ENCODE measurements around the gene AGL.
A peak's percentile ranks its signal among the peaks of the same experiment; 100 is the strongest.
"Not testable (repeated sequence)": the region's sequence is repeated elsewhere in the genome, so short reads cannot be mapped to it uniquely, and the experiment has no call there.

AGL gene

DNA sequence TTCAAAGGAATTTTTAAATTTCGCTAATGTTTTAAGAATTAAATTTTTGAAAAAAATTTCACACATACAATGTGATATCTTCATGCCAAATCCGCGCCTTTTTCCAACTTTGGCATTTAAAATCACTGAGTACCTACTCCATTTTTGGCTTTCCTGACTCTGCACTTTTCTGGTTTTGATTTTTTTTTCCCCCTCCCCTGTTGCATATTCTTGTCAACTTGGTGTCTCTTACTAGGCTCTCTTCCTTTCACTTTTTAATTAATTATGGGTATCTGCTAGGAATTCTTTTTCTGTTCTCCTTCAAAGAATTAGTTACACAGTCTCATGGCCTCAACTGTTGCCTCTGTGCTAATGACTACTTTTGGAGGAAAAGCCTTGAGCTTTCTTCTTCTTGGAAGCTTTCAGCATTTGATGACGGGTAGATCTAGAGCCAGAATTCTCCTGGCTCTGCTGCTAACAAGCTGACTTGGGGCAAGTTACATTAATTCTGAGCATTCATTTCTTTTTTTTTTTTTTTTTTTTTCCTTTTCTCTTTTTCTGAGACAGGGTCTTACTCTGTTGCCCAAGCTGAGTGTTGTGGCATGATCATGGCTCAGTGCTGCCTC lies 1.8 kb downstream of the AGL start:
- Histone ChIP-seq H3K36me3 (ENCODE audit: insufficient read depth, low read length) (no peaks in the 10 kb centered on the region), H2AFZ (ENCODE audit: low read length, unreplicated experiment) (peak overlapping the region; percentile 30), H3K27ac (ENCODE audit: low read depth, low read length) (no peak overlapping the region), H3K4me3 (ENCODE audit: low read depth, low read length) (peak overlapping the region; percentile 89), H3K4me1 (ENCODE audit: control insufficient read depth, insufficient read depth, low read length, unreplicated experiment) (peaks cover 13% of the 10 kb centered on the region), H3K79me2 (ENCODE audit: control insufficient read depth, insufficient read depth, low read length, unreplicated experiment) (no peaks in the 10 kb centered on the region), H3K27me3 (ENCODE audit: insufficient read depth, low read length) (no peaks in the 10 kb centered on the region)

GRCh38 chr1:99852648-99853047 lies 2.5 kb downstream of the AGL start:
- Histone ChIP-seq H3K36me3 (ENCODE audit: insufficient read depth, low read length) (no peaks in the 10 kb centered on the region), H3K4me1 (ENCODE audit: control insufficient read depth, insufficient read depth, low read length, unreplicated experiment) (peaks cover 13% of the 10 kb centered on the region), H3K27me3 (ENCODE audit: insufficient read depth, low read length) (no peaks in the 10 kb centered on the region), H2AFZ (ENCODE audit: low read length, unreplicated experiment) (no peak overlapping the region), H3K79me2 (ENCODE audit: control insufficient read depth, insufficient read depth, low read length, unreplicated experiment) (no peaks in the 10 kb centered on the region), H3K27ac (ENCODE audit: low read depth, low read length) (no peak overlapping the region), H3K4me3 (ENCODE audit: low read depth, low read length) (no peak overlapping the region)

DNA sequence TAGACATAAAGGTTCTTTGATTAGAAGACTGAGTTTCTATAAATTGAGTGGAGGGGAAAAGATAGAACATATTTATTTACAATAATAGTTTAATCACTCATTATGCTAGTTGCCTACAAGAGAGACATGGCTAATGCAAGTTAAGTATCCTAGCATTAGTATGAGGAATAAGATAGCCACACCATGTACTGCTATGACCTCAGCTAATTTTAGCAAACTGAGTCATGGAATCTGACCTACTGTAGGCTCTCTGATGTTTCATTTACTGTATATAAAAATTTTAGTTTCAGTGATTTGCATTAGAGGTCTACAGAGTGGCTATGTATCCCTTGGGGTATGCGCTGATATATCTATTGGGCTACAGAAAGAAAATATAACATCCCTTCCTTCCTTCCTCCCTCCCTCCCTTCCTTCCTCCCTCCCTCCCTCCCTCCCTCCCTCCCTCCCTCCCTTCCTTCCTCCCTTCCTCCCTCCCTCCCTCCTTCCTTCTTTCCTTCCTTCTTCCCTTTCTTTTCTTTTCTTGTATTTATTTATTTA lies 5.8 kb downstream of the AGL start:
- H3K79me2 ChIP-seq (ENCODE audit: control insufficient read depth, insufficient read depth, low read length, unreplicated experiment), result no peaks in the 10 kb centered on the region

GRCh38 chr1:99857041-99857440 lies 6.9 kb downstream of the AGL start:
- not testable (repeated sequence) for H3K27ac ChIP-seq (ENCODE audit: low read depth, low read length); H3K4me1 ChIP-seq (ENCODE audit: control insufficient read depth, insufficient read depth, low read length, unreplicated experiment); H3K79me2 ChIP-seq (ENCODE audit: control insufficient read depth, insufficient read depth, low read length, unreplicated experiment); H3K36me3 ChIP-seq (ENCODE audit: insufficient read depth, low read length); H3K4me3 ChIP-seq (ENCODE audit: low read depth, low read length); H2AFZ ChIP-seq (ENCODE audit: low read length, unreplicated experiment); H3K27me3 ChIP-seq (ENCODE audit: insufficient read depth, low read length)

More for the DNA sequence above, 5.8 kb downstream of the AGL start:
- H2AFZ ChIP-seq (ENCODE audit: low read length, unreplicated experiment), result no peak overlapping the region
- no peak overlapping the region for H3K27ac ChIP-seq (ENCODE audit: low read depth, low read length)
- H3K4me3 ChIP-seq (ENCODE audit: low read depth, low read length), result no peak overlapping the region
- peaks cover 13% of the 10 kb centered on the region for H3K4me1 ChIP-seq (ENCODE audit: control insufficient read depth, insufficient read depth, low read length, unreplicated experiment)
- no peaks in the 10 kb centered on the region for H3K36me3 ChIP-seq (ENCODE audit: insufficient read depth, low read length)
- H3K27me3 ChIP-seq (ENCODE audit: insufficient read depth, low read length), result no peaks in the 10 kb centered on the region

- Histone ChIP-seq H3K27me3 (ENCODE audit: insufficient read depth, low read length) (no peaks in the 10 kb centered on the region), H3K36me3 (ENCODE audit: insufficient read depth, low read length) (no peaks in the 10 kb centered on the region), H3K27ac (ENCODE audit: low read depth, low read length) (no peak overlapping the region), H3K4me1 (ENCODE audit: control insufficient read depth, insufficient read depth, low read length, unreplicated experiment) (no peaks in the 10 kb centered on the region), H2AFZ (ENCODE audit: low read length, unreplicated experiment) (no peak overlapping the region), H3K4me3 (ENCODE audit: low read depth, low read length) (no peak overlapping the region), H3K79me2 (ENCODE audit: control insufficient read depth, insufficient read depth, low read length, unreplicated experiment) (no peaks in the 10 kb centered on the region)
Measured at GRCh38 chr1:99858286-99858685, 8.1 kb downstream of the AGL start.

DNA sequence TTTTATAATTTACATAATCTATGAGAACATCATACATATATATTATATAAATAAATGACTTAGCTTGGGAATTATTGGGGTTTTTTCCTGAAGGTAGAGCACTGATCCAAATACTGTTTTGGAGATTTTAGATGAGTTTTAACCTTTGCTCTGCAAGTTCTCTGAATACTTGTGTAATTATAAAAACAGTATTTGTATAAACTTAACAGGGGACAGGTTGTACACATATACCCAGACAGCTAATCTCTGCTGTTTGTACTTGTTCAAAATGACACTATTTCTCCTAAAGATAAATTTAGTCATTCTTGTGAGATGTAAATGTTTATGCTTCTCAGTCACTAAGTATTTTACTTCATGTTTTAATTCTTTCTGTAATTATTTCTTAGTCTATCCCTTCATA lies 8.7 kb downstream of the AGL start:
- Histone ChIP-seq H3K27me3 (ENCODE audit: insufficient read depth, low read length) (no peaks in the 10 kb centered on the region), H3K4me1 (ENCODE audit: control insufficient read depth, insufficient read depth, low read length, unreplicated experiment) (no peaks in the 10 kb centered on the region), H3K4me3 (ENCODE audit: low read depth, low read length) (no peak overlapping the region), H2AFZ (ENCODE audit: low read length, unreplicated experiment) (no peak overlapping the region), H3K36me3 (ENCODE audit: insufficient read depth, low read length) (no peaks in the 10 kb centered on the region), H3K27ac (ENCODE audit: low read depth, low read length) (no peak overlapping the region), H3K79me2 (ENCODE audit: control insufficient read depth, insufficient read depth, low read length, unreplicated experiment) (no peaks in the 10 kb centered on the region)

GRCh38 chr1:99860703-99861102 lies 10.5 kb downstream of the AGL start:
- no peak overlapping the region for H2AFZ ChIP-seq (ENCODE audit: low read length, unreplicated experiment)
- no peak overlapping the region for H3K27ac ChIP-seq (ENCODE audit: low read depth, low read length)
- H3K36me3 ChIP-seq (ENCODE audit: insufficient read depth, low read length), result no peaks in the 10 kb centered on the region
- no peaks in the 10 kb centered on the region for H3K79me2 ChIP-seq (ENCODE audit: control insufficient read depth, insufficient read depth, low read length, unreplicated experiment)
- no peak overlapping the region for H3K4me3 ChIP-seq (ENCODE audit: low read depth, low read length)
- no peaks in the 10 kb centered on the region for H3K4me1 ChIP-seq (ENCODE audit: control insufficient read depth, insufficient read depth, low read length, unreplicated experiment)
- no peaks in the 10 kb centered on the region for H3K27me3 ChIP-seq (ENCODE audit: insufficient read depth, low read length)

GRCh38 chr1:99867682-99868081 lies 17.5 kb downstream of the AGL start:
- H3K27me3 ChIP-seq (ENCODE audit: insufficient read depth, low read length), result no peaks in the 10 kb centered on the region
- no peak overlapping the region for H2AFZ ChIP-seq (ENCODE audit: low read length, unreplicated experiment)
- H3K27ac ChIP-seq (ENCODE audit: low read depth, low read length), result no peak overlapping the region
- no peaks in the 10 kb centered on the region for H3K79me2 ChIP-seq (ENCODE audit: control insufficient read depth, insufficient read depth, low read length, unreplicated experiment)
- no peak overlapping the region for H3K4me3 ChIP-seq (ENCODE audit: low read depth, low read length)
- no peaks in the 10 kb centered on the region for H3K4me1 ChIP-seq (ENCODE audit: control insufficient read depth, insufficient read depth, low read length, unreplicated experiment)
- no peaks in the 10 kb centered on the region for H3K36me3 ChIP-seq (ENCODE audit: insufficient read depth, low read length)

DNA sequence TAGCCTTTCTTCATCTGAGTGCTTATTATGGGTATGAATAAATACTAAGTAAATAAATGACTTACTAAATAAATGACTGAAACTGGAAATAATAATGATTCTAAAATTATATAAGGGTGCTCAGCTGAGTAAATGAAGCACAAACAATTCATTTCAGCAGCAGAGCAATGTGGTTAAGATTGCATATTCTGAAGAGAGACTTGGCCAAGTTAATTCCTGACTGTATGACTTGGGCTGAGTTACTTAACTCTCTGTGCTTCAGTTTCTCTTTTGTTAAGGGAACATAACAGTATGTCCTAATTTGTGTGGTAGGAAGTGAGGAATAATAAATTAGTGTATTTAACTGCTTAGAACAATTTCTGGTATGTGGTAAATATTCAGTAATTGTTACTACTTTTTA lies 19.1 kb downstream of the AGL start:
- H3K27ac ChIP-seq (ENCODE audit: low read depth, low read length), result no peak overlapping the region
- no peak overlapping the region for H3K4me3 ChIP-seq (ENCODE audit: low read depth, low read length)

DNA sequence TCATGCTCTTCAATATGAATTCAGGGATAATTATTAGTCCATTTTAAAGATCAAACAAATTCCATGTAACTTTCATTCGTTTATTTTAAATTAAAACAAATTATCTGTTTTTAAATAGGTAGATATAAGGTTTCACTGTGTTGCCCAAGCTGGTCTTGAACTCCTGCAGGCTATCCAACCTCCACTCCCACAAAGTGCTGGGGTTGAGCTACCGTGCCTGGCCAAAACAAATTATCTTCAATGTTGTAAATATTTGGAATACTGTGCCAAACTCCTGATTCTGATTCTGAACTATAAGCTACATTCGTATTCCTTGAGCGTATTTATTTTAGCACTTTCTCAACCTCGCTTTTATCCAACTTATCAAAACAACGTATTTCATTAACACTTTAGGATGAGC lies 19.6 kb downstream of the AGL start:
- Histone ChIP-seq H3K4me3 (ENCODE audit: low read depth, low read length) (no peak overlapping the region), H3K27ac (ENCODE audit: low read depth, low read length) (no peak overlapping the region), H3K36me3 (ENCODE audit: insufficient read depth, low read length) (no peaks in the 10 kb centered on the region), H3K4me1 (ENCODE audit: control insufficient read depth, insufficient read depth, low read length, unreplicated experiment) (no peaks in the 10 kb centered on the region), H2AFZ (ENCODE audit: low read length, unreplicated experiment) (no peak overlapping the region), H3K79me2 (ENCODE audit: control insufficient read depth, insufficient read depth, low read length, unreplicated experiment) (no peaks in the 10 kb centered on the region), H3K27me3 (ENCODE audit: insufficient read depth, low read length) (no peaks in the 10 kb centered on the region)

More for the DNA sequence above, 19.1 kb downstream of the AGL start:
- Histone ChIP-seq H3K79me2 (ENCODE audit: control insufficient read depth, insufficient read depth, low read length, unreplicated experiment) (no peaks in the 10 kb centered on the region), H3K27me3 (ENCODE audit: insufficient read depth, low read length) (no peaks in the 10 kb centered on the region), H2AFZ (ENCODE audit: low read length, unreplicated experiment) (no peak overlapping the region), H3K36me3 (ENCODE audit: insufficient read depth, low read length) (no peaks in the 10 kb centered on the region), H3K4me1 (ENCODE audit: control insufficient read depth, insufficient read depth, low read length, unreplicated experiment) (no peaks in the 10 kb centered on the region)

- Histone ChIP-seq H3K27me3 (ENCODE audit: insufficient read depth, low read length) (no peaks in the 10 kb centered on the region), H2AFZ (ENCODE audit: low read length, unreplicated experiment) (no peak overlapping the region), H3K36me3 (ENCODE audit: insufficient read depth, low read length) (no peaks in the 10 kb centered on the region), H3K79me2 (ENCODE audit: control insufficient read depth, insufficient read depth, low read length, unreplicated experiment) (no peaks in the 10 kb centered on the region), H3K27ac (ENCODE audit: low read depth, low read length) (no peak overlapping the region), H3K4me3 (ENCODE audit: low read depth, low read length) (no peak overlapping the region), H3K4me1 (ENCODE audit: control insufficient read depth, insufficient read depth, low read length, unreplicated experiment) (no peaks in the 10 kb centered on the region)
Measured at GRCh38 chr1:99872063-99872462, 21.9 kb downstream of the AGL start.

Measured in ACC112 (cell line).